Measurements from ENCODE around the gene NANOS2. TPM values are rescaled to one million over a fixed set of nuclear protein-coding genes. Genes with fewer than 3 reads are reported as not detected.
"Not testable (repeated sequence)": the region's sequence is repeated elsewhere in the genome, so short reads cannot be mapped to it uniquely, and the experiment has no call there.

The NANOS2 gene
- polyA plus RNA-seq, 1 donor from 2014 or later, result not detected

DNA sequence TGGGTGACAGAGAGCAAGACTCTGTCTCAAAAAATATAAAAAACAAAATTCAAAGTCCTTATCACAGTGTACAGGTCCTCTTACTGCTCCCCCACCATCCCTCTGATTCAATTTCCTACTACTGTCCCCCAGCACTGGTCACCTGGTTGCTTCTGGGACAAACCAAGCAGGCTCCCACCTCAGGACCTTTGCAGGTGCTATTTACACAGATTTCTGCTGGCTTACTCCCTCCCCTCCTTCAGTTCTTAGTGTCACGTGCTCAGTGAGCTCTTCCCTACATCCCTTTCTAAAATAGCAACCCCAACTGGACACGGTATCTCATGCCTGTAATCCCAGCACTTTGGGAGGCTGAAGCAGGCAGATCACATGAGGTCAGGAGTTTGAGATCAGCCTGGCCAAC, 34.6 kb downstream of the NANOS2 start:
- Mint-ChIP-seq H3K9me3 (no peaks in the 10 kb centered on the region), H3K27me3 (peaks cover 38% of the 10 kb centered on the region), H3K27ac (no peak overlapping the region), H3K36me3 (peaks cover 4% of the 10 kb centered on the region), H3K4me3 (peak overlapping the region in 1 of 4 donors; percentile 14), H3K4me1 (peaks cover 10 to 14% (median 10%) of the 10 kb centered on the region in 3 donors)

DNA sequence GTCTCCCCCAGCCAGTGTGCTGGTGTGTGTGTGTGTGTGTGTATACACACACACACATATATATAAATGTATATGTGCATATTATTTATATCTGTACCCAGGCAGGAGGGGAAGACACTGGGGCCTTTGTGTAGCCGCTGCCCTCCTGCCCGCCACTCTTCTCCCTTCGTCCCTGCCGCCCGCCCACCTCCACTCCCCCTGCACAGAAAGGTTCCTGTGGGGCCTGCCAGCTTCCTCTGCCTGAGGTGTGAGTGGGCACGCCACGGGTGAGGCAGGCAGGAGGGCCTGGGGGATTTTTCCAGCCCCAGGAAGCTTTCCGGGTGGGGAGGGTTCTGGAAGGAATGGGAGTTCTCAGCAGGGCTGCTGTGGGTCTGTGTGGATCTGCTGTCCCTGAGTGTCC, 35.5 kb downstream of the NANOS2 start:
- H3K27ac Mint-ChIP-seq, result no peak overlapping the region

DNA sequence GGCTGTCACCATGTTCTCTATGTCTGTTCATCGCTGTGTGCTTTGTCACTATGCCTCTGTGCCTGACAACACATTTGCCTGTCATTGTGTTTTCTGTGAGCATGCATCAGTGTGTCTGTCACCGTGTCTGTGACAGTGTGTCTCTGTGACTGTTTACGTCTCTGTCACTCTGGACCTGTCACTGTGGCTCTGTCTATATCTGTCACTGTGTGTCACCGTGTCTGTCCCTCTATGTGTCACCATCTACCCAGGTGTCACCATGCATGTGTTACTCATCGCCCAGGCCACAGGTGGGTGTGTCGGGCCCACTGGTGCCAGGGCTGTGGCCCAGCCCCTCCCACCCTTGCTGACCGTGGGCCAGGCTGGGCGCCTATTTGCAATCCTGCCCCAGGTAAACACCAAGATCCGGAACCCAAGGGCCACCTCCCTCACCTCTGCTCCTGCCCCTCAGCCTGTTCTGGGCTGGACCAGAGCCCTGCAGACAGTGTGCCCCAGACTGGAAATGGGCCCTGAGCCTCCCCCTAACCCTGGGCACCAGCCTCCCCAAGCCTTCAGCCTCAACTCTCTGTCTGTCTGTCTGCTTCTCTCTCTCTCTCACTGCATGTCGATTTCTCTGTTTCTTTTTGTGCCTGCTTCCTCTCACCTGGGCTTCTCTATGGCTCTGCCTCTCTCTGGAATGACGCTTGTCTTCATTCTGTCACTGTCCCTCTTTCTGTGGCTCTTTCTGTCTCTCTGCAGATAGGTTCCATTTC, 36.4 kb downstream of the NANOS2 start:
- Mint-ChIP-seq H3K27ac (no peak overlapping the region), H3K4me1 (peaks cover 6 to 12% (median 8%) of the 10 kb centered on the region in 3 donors), H3K27me3 (peaks cover 40% of the 10 kb centered on the region), H3K9me3 (no peaks in the 10 kb centered on the region), H3K36me3 (peaks cover under 1% of the 10 kb centered on the region), H3K4me3 (no peak overlapping the region)

More for the DNA sequence above, 35.5 kb downstream of the NANOS2 start:
- Mint-ChIP-seq H3K4me1 (peaks cover 10 to 14% (median 10%) of the 10 kb centered on the region in 3 donors), H3K4me3 (peak overlapping the region in 1 of 4 donors; percentile 49), H3K27me3 (peaks cover 41% of the 10 kb centered on the region), H3K36me3 (peaks cover 4% of the 10 kb centered on the region), H3K9me3 (no peaks in the 10 kb centered on the region)

DNA sequence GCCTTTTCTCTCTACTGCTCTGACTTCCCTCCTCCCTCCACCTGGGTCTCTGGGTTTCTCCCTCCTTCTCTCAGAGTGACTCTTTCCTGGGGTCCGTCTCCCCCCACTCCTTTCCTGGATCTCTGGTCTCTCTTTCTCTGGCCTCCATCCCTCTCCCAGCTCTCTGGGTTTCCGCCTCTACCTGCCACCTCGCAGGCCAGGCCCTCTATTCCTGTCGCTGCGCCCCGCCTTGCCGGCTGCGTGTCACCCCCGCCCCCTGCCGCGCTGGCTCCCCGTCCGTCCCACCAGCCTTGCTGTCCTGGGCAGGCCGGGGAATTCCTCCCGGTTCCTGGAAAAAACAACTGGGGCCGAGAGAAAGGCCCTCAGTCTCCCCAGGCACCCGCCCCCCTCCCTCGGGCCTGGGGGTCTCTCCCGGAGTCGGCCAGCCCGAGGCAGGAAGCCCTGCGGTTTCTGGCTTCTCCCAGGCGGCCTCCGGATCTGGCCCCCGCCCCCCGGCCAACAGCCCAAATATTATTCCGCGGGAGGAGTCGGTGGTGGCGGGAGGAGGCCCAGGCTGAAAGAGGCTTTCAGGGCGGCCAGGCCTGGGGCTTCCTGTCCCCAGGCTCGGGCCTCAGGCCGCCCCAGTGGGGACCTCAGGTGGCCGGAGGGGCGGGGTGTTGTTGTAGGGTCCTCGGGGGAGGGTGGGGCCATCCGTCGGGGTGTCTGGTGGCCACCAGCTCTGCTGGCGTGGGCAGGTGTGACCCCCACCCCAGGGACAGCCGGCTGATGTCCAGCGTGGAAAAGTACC, 38.0 kb downstream of the NANOS2 start:
- H3K4me1 Mint-ChIP-seq, result peaks cover 5 to 8% (median 5%) of the 10 kb centered on the region in 3 donors
- no peaks in the 10 kb centered on the region for H3K36me3 Mint-ChIP-seq
- no peaks in the 10 kb centered on the region for H3K9me3 Mint-ChIP-seq
- peak overlapping the region in 1 of 3 donors; percentile 20 for H3K27ac Mint-ChIP-seq
- peak overlapping the region in 1 of 4 donors; percentile 4 for H3K4me3 Mint-ChIP-seq
- peaks cover 38% of the 10 kb centered on the region for H3K27me3 Mint-ChIP-seq

DNA sequence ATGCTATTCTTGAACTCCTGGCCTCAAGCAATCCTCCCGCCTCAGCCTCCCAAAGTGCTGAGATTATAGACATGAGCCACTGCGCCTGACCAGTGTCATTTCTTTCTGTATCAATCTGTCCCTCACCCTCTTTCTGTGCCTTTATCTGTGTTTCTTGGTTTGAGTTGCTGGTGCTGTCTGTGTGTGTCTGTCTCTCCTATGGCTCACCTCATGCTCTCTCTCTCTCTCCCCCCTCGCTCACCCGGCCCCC, 38.5 kb downstream of the NANOS2 start:
- Mint-ChIP-seq H3K27ac (peak overlapping the region in 1 of 3 donors; percentile 20), H3K4me3 (peak overlapping the region in 2 of 4 donors; percentile 4 to 44), H3K27me3 (peaks cover 38% of the 10 kb centered on the region), H3K4me1 (peaks cover 4 to 6% (median 5%) of the 10 kb centered on the region in 3 donors), H3K9me3 (no peaks in the 10 kb centered on the region), H3K36me3 (no peaks in the 10 kb centered on the region)

DNA sequence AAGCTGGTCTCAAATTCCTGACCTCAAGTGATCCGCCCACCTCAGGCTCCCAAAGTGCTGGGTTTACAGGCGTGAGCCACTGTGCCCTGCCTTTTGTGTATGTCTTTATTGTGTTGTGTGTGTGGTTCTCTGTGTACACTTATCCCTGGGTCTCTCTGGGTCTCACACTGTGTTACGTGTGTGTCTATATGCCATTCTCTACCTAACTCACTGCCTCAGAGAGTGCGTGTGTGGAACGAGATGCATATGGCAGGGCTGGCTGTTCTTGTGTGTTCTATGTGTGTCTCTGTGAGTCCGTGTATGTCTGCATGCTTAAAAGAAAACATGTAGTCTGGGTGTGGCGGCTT, 40.0 kb downstream of the NANOS2 start:
- Mint-ChIP-seq H3K9me3 (no peaks in the 10 kb centered on the region), H3K4me3 (no peak overlapping the region), H3K4me1 (peaks cover 4 to 6% (median 5%) of the 10 kb centered on the region in 3 donors), H3K36me3 (no peaks in the 10 kb centered on the region), H3K27me3 (peaks cover 34% of the 10 kb centered on the region), H3K27ac (peak overlapping the region in 1 of 3 donors; percentile 18)

DNA sequence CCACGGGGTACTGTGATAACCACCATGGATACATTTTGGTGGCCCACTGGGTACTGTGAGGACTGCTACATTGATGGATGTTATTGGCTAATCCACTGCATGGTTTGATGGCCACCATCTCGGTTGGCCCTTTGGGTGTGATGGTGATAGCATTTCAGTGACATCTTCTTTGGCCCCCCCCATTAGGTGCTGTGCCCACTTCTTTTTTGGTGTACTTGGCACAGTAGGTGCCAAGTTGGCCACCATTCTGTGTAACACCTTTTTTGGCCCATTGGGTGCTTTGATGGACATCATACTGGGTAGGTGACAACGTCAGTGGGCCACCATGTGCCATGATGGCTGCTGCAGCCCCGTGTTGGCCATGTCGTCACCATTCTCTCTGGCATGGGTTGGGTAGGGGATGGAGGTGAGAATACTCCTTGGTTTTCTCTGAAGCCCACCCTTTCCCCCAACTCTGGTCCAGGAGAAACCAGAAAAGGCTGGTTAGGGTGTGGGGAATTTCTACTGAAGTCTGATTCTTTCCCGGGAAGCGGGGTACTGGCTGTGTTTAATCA, 41.3 kb downstream of the NANOS2 start:
- H3K9me3 Mint-ChIP-seq, result no peaks in the 10 kb centered on the region
- no peak overlapping the region for H3K27ac Mint-ChIP-seq
- H3K4me1 Mint-ChIP-seq, result peaks cover 0 to 6% (median 4%) of the 10 kb centered on the region in 3 donors
- no peaks in the 10 kb centered on the region for H3K36me3 Mint-ChIP-seq
- H3K27me3 Mint-ChIP-seq, result peaks cover 25% of the 10 kb centered on the region
- peak overlapping the region in 1 of 4 donors; percentile 19 for H3K4me3 Mint-ChIP-seq

DNA sequence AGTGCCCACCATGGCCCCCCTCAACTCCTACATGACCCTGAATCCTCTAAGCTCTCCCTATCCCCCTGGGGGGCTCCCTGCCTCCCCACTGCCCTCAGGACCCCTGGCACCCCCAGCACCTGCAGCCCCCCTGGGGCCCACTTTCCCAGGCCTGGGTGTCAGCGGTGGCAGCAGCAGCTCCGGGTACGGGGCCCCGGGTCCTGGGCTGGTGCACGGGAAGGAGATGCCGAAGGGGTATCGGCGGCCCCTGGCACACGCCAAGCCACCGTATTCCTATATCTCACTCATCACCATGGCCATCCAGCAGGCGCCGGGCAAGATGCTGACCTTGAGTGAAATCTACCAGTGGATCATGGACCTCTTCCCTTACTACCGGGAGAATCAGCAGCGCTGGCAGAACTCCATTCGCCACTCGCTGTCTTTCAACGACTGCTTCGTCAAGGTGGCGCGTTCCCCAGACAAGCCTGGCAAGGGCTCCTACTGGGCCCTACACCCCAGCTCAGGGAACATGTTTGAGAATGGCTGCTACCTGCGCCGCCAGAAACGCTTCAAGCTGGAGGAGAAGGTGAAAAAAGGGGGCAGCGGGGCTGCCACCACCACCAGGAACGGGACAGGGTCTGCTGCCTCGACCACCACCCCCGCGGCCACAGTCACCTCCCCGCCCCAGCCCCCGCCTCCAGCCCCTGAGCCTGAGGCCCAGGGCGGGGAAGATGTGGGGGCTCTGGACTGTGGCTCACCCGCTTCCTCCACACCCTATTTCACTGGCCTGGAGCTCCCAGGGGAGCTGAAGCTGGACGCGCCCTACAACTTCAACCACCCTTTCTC, 42.3 kb downstream of the NANOS2 start:
- Mint-ChIP-seq H3K27me3 (peaks cover 15% of the 10 kb centered on the region), H3K36me3 (peaks cover 2% of the 10 kb centered on the region), H3K4me3 (no peak overlapping the region), H3K27ac (no peak overlapping the region), H3K9me3 (no peaks in the 10 kb centered on the region), H3K4me1 (peaks cover 0 to 2% (median 2%) of the 10 kb centered on the region in 3 donors)

DNA sequence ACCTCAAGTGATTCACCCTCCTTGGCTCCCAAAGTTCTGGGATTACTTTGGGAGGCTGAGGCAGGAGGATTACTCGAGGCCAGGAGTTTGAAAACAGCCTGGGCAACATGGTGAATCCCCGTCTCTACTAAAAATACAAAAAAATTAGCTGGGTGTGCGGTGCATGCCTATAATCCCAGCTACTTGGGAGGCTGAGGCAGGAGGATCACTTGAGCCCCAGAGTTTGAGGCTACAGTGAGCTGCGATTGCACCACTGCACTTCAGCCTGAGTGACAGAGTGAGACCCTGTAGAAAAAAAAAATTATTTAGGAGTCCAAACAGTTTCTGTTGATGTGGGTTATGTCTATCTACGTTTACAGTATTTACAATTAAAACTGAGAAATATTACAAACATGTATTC, 43.8 kb downstream of the NANOS2 start:
- Mint-ChIP-seq H3K27ac (no peak overlapping the region), H3K36me3 (peaks cover 2% of the 10 kb centered on the region), H3K9me3 (no peaks in the 10 kb centered on the region), H3K4me1 (no peaks in the 10 kb centered on the region), H3K27me3 (peaks cover 6% of the 10 kb centered on the region), H3K4me3 (no peak overlapping the region)

DNA sequence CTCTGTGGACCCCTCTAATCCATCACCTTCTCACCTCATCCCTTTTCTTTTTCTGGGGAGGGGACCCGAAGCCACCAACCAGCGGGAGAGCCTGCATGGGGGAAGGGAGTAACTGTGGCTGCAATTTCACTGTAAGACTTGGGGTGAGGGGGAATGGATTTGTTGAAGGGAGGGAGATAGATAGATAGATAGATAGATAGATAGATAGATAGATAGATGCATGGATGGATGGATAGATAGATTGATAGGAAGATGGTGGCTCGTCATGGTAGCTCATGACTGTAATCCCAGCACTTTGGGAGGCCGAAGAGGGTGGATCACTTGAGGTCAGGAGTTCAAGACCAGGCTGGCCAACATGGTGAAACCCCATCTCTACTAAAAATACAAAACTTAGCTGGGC, 47.3 kb downstream of the NANOS2 start:
- H3K36me3 Mint-ChIP-seq, H3K4me3 Mint-ChIP-seq, H3K9me3 Mint-ChIP-seq: not testable (repeated sequence)
- Mint-ChIP-seq H3K27ac (peak overlapping the region in 1 of 3 donors; percentile 5), H3K4me1 (peaks cover 5 to 10% (median 7%) of the 10 kb centered on the region in 3 donors), H3K27me3 (peaks cover 16% of the 10 kb centered on the region)

DNA sequence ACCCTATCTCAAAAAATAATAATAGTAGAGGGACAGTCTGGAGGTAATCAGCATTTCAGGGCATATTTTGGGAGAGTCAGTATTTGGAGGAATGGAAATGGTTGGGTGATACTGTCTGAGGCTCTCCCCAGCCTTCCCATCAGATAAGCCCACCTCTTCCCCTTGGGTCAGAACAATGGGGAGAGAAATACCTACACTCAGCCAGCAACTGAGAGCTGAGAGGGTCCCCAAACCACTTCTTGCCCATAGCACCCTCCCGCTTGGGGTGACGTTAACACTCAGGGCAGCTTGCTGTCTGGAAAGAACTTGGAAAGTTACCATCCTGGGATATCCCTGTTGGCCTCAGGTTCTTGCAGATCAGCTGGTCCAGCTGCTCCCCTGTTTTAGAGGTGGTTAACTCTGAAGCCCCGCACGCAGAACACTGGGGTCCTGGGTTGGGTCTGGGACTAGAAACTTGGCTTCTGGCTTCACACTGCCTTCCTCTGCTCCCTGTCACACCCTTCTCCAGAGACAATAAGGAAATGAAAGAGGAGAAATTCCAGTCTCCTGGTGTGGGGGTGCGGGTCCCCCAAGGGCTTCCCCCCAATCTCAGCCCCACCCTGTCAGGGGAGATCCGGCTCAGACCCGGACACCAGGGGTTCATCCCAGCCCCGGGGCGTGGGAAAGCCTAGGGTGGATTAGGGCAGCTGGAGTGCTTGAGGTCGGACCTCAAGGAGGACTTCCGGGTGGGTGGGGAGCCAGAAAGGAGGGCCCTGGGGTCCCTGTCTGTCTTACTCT, 48.0 kb downstream of the NANOS2 start:
- H3K36me3 Mint-ChIP-seq, result peaks cover 2% of the 10 kb centered on the region
- peaks cover 16% of the 10 kb centered on the region for H3K27me3 Mint-ChIP-seq
- H3K9me3 Mint-ChIP-seq, result peaks cover 0 to 2% (median 0%) of the 10 kb centered on the region in 3 donors
- no peak overlapping the region for H3K4me3 Mint-ChIP-seq
- peak overlapping the region in 1 of 3 donors; percentile 5 for H3K27ac Mint-ChIP-seq
- H3K4me1 Mint-ChIP-seq, result peaks cover 8 to 16% (median 11%) of the 10 kb centered on the region in 3 donors

DNA sequence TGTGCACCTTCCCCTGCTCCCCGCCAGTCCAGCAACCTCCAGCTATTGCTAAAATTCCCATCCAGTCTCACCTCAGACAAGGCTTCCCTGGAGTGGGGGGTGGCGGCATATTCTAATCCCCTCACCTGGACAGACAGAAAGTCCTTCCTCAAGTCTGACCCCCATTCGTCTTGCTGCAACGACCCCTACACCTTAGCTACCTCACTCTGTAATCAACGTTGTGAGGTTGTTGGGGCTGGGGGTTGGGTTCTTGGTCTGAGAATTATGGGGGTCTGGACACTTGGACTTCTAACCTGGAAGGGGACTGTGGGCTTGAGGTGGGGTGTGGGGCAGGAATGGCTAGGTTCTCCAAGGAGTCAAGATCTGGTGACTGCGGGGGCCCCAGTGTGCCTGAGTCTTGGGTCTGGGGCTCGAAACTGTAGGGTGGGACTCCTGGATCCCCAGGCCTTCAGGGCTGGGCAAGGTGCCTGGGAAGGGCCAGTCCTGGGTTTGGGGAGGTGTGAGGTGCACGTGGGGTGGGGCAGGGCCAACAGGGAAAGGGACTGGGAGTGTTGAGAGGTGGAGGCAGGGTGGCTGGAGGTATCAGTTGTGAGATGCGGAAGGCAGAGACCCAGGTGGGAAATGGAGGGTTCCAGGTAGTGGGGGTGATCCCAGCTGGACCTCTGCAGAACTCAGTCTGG, 49.2 kb downstream of the NANOS2 start:
- H3K9me3 Mint-ChIP-seq, result peaks cover 0 to 2% (median 0%) of the 10 kb centered on the region in 3 donors
- H3K27ac Mint-ChIP-seq, result no peak overlapping the region
- peaks cover 14 to 20% (median 14%) of the 10 kb centered on the region in 3 donors for H3K4me1 Mint-ChIP-seq
- H3K27me3 Mint-ChIP-seq, result peaks cover 16% of the 10 kb centered on the region
- peak overlapping the region in 2 of 4 donors; percentile 39 to 68 for H3K4me3 Mint-ChIP-seq
- peaks cover 2% of the 10 kb centered on the region for H3K36me3 Mint-ChIP-seq

DNA sequence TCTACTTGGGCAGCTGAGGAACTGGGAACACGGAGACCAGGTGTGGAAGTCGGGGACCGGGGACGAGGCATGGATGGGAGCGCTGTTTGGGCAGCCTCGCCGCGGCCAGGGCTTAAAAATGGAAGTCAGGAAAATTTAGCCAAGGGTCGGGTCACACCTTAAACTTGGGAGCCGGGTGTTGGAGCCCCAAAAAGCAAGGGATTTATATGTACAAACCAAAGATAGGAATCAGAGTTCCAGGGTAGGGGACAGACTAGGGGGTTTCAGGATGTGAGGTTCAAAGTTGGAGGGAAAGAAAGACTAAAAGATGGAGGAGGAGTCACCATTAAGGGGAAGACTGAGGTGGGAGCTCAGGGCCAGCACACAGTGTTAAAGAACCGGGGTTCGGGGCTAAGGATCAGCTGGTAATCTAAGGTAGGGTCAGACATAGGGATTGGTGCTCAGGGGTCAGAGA, 49.9 kb downstream of the NANOS2 start:
- Mint-ChIP-seq H3K4me3 (peak overlapping the region in 3 of 4 donors; percentile 48 to 84 (median 58)), H3K4me1 (peaks cover 14 to 20% (median 14%) of the 10 kb centered on the region in 3 donors), H3K27ac (no peak overlapping the region), H3K27me3 (peaks cover 16% of the 10 kb centered on the region), H3K36me3 (peaks cover 2% of the 10 kb centered on the region), H3K9me3 (peaks cover 0 to 2% (median 0%) of the 10 kb centered on the region in 3 donors)

Measured in IgD-negative memory B cell (primary cell).